IPS DF 6.9 (cell line): ENCODE results near the gene CIAO2B.
"Not testable (repeated sequence)": the region's sequence is repeated elsewhere in the genome, so short reads cannot be mapped to it uniquely, and the experiment has no call there.

Experiments
- DNase-seq: peaks from one replicate; pipeline ENCODE4 v3.0.0-alpha.2; 2013; ENCODE audit warnings: low read depth, low spot score
- H3K27ac ChIP-seq: one replicate; pipeline ENCODE4 v1.5.1; 2013; ENCODE audit warnings: low read length, control low read depth
- H3K27me3 ChIP-seq: 2 replicates; pipeline ENCODE4 v1.6.1; 2013; ENCODE audit warnings: mild to moderate bottlenecking, low read length; ENCODE audit not compliant: control insufficient read depth, insufficient read depth
- H3K36me3 ChIP-seq: 2 replicates; pipeline ENCODE4 v1.6.1; 2013; ENCODE audit warnings: low read length; ENCODE audit not compliant: control insufficient read depth, insufficient read depth
- H3K4me1 ChIP-seq: 2 replicates; pipeline ENCODE4 v1.6.1; 2013; ENCODE audit warnings: low read length; ENCODE audit not compliant: control insufficient read depth, insufficient read depth
- H3K4me3 ChIP-seq: 2 replicates; pipeline ENCODE4 v1.5.1; 2013; ENCODE audit warnings: mild to moderate bottlenecking, low read length
- H3K9me3 ChIP-seq: 2 replicates; pipeline ENCODE4 v1.6.1; 2013; ENCODE audit warnings: low read length, inconsistent platforms; ENCODE audit not compliant: control insufficient read depth, insufficient read depth
- WGBS: extraction: QIAGEN DNeasy Blood & Tissue Kit; methylation state at CpG from one replicate; pipeline ENCODE4 v1.1.7; 2013; ENCODE audit warnings: mixed read lengths, missing lambda C conversion rate; ENCODE audit not compliant: insufficient read length, insufficient coverage; 5-methylcytosine and 5-hydroxymethylcytosine counted together

Gene CIAO2B

GRCh38 chr16:66903544-66904427 is 30.4 kb downstream of the CIAO2B start:
- peaks cover 3% of the 10 kb centered on the region; the same call in 1 of the 2 replicates for H3K4me1 ChIP-seq
- no peak for DNase-seq

DNA sequence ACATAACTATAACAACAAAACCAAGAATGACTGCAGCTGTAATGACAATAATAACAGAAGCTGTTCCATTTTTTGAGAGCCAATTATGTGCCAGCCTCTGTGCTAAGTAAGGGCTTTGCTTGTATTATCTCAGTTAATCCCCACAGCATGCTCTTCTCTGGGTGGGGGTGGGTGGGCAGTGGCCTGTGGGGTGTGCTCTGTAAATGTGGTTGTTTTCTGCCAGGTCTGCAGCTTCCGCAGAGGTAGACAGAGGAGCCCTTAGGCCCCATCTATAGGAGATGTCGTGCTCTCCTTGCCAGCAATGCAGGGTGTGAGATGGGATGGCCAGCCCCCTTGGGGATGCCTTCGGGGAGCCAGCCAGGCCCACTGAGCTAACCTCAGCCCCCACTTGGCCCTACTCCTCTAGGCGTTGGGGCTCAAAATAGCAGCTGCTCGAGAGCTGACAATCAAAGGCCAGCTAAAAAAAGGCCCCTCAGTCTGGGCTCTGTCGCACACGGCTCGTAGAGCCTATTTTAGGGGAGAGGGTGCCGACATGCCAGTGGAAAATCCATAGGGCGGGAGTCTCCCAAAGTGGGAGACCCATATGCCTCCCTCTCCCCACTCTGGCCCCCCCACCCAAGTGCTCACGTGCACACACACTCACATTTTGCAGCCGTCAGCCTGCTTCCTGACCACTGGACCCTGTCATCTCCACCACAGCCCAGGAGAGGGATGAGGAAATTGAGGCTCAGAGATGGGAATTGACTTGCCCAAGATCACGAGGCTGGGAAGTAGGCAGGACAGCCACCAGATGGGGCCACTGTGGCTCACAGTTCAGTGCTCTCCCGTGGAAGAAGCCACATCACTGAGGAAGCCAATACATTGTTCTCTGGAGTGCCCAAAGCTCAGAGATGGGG is 31.3 kb downstream of the CIAO2B start:
- DNase-seq, result no peak
- Histone ChIP-seq H3K9me3 (no peaks in the 10 kb centered on the region), H3K27ac (no peak overlapping the region), H3K27me3 (no peaks in the 10 kb centered on the region), H3K4me1 (peaks cover 3% of the 10 kb centered on the region; the same call in 1 of the 2 replicates), H3K4me3 (no peak overlapping the region), H3K36me3 (no peaks in the 10 kb centered on the region)
- no CpG with 5 or more reads among the region's 14 CpGs for WGBS

More at GRCh38 chr16:66903544-66904427, 30.4 kb downstream of the CIAO2B start:
- Histone ChIP-seq H3K9me3 (no peaks in the 10 kb centered on the region), H3K27ac (no peak overlapping the region), H3K4me3 (no peak overlapping the region), H3K36me3 (no peaks in the 10 kb centered on the region), H3K27me3 (no peaks in the 10 kb centered on the region)
- no CpG with 5 or more reads among the region's 11 CpGs for WGBS

GRCh38 chr16:66901626-66902025 is 32.6 kb downstream of the CIAO2B start:
- H3K4me1 ChIP-seq, result peaks cover 3% of the 10 kb centered on the region; the same call in 1 of the 2 replicates
- H3K9me3 ChIP-seq, result no peaks in the 10 kb centered on the region
- no peak overlapping the region for H3K27ac ChIP-seq
- no peaks in the 10 kb centered on the region for H3K27me3 ChIP-seq
- H3K4me3 ChIP-seq, result no peak overlapping the region
- no peak for DNase-seq
- no peaks in the 10 kb centered on the region for H3K36me3 ChIP-seq
- no CpG with 5 or more reads among the region's 10 CpGs for WGBS

DNA sequence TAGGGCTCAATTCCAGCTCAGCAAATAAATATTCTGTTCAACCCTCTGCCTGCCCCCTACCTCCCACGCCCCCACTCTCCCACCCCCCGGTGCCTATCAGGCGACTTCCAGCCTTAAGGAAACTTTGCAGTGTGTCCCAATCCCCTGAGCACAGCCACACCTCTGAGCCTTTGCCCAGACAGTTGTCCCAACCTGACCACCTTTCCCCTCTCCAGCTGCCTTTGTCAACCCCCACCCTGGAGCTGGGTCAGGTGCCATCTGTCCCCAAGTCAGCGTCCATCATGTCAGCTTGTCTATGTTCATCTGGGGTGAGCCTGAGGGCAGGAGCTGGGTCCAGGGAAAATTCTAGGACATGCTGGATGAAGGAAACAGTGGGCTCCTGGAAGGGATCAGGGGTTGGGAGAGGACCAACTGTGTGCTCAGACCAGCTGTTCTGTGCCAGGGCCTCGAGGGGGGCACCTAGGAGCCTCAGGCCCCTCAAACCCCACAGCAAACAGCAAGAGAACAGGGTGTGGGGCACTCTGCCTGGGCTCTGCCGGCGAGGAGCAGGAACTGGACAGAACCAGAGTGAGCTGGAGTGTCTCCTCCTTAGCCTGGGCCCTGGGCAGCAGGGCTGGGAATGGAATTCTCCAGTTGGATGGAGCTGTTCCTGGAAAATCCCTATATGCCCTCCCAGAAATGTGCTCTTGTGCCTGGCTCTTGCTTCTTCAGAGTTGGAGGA is 33.3 kb downstream of the CIAO2B start:
- Histone ChIP-seq H3K27ac (no peak overlapping the region), H3K27me3 (no peaks in the 10 kb centered on the region), H3K4me1 (peaks cover 3% of the 10 kb centered on the region; the same call in 1 of the 2 replicates), H3K36me3 (no peaks in the 10 kb centered on the region), H3K9me3 (no peaks in the 10 kb centered on the region), H3K4me3 (no peak overlapping the region)
- no peak for DNase-seq
- no CpG with 5 or more reads among the region's 7 CpGs for WGBS

DNA sequence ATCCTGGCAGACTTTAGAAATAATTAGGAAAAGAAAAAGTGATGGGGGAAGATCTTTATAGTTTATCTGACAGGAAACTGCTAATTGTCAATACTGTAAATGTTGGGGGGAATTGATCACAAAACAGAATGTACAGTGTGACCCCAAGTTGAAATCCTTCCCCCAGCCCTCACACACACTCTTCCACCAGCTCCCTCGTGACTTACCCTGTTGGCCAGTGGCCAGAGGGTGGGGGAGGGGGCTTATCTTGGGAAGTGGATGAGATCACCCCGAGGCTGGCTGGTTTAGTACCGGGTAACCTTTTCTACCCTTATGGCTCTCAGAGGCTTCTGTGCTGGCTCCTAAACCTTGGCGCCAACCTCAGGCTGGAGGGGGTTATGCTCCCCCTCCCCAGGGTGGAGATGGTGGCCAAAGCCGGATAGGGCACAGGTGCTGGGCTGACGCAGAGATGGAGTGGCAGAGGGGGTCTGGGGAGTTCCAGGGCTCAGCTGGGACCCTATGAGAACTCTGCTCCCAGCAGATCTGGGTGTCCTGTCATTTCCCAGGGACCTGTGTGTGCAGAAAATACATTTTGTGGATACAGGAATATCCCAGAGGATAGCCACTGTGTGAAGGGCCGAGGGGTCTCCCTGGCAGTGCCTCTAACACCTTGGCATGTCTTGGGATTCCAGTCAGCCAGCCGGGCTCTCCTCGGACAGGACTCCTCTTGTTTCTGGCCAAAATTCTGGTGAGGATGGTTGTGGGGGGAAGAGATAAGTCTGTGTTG is 34.1 kb downstream of the CIAO2B start:
- DNase-seq, result no peak

GRCh38 chr16:66899310-66899944 is 34.8 kb downstream of the CIAO2B start:
- DNase-seq, result no peak
- H3K9me3 ChIP-seq, result no peaks in the 10 kb centered on the region
- H3K4me3 ChIP-seq, result no peak overlapping the region
- no peaks in the 10 kb centered on the region for H3K27me3 ChIP-seq
- H3K36me3 ChIP-seq, result no peaks in the 10 kb centered on the region
- WGBS, result no CpG with 5 or more reads among the region's 6 CpGs
- H3K4me1 ChIP-seq, result peaks cover 1% of the 10 kb centered on the region; the same call in 1 of the 2 replicates
- no peak overlapping the region for H3K27ac ChIP-seq

More for the DNA sequence above, 34.1 kb downstream of the CIAO2B start:
- Histone ChIP-seq H3K9me3 (no peaks in the 10 kb centered on the region), H3K4me1 (peaks cover 1% of the 10 kb centered on the region; the same call in 1 of the 2 replicates), H3K27me3 (no peaks in the 10 kb centered on the region), H3K36me3 (no peaks in the 10 kb centered on the region), H3K4me3 (no peak overlapping the region), H3K27ac (no peak overlapping the region)
- no CpG with 5 or more reads among the region's 9 CpGs for WGBS

GRCh38 chr16:66898933-66899309 is 35.3 kb downstream of the CIAO2B start:
- DNase-seq, result no peak
- H3K9me3 ChIP-seq, result no peaks in the 10 kb centered on the region
- H3K4me1 ChIP-seq, result peaks cover 1% of the 10 kb centered on the region; the same call in 1 of the 2 replicates
- H3K36me3 ChIP-seq, result no peaks in the 10 kb centered on the region
- H3K27ac ChIP-seq, result no peak overlapping the region
- no peaks in the 10 kb centered on the region for H3K27me3 ChIP-seq
- H3K4me3 ChIP-seq, result no peak overlapping the region
- WGBS, result no CpG with 5 or more reads among the region's 2 CpGs

DNA sequence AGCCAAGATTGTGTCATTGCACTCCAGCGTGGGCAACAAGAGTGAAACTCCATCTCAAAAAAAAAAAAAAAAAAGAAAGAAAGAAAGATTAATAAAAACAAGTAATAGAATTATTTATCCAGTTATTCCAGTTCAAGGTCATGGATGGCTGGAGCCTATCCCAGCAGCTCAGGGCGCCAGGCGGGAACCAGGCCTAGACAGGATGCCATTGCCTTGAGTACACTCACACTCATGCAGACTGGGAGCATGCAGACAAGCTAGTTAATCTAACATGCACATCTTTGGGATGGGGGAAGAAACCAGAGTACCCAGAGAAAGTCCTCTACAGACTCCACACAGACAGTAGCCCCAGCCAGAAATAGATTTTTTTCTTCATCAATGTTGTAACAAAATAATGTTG is 36.0 kb downstream of the CIAO2B start:
- no peak for DNase-seq
- WGBS, result no CpG with 5 or more reads among the region's 3 CpGs
- no peak overlapping the region for H3K4me3 ChIP-seq
- no peaks in the 10 kb centered on the region for H3K27me3 ChIP-seq
- H3K36me3 ChIP-seq, result no peaks in the 10 kb centered on the region
- H3K9me3 ChIP-seq, result no peaks in the 10 kb centered on the region
- H3K4me1 ChIP-seq, result peaks cover 1% of the 10 kb centered on the region; the same call in 1 of the 2 replicates
- no peak overlapping the region for H3K27ac ChIP-seq

DNA sequence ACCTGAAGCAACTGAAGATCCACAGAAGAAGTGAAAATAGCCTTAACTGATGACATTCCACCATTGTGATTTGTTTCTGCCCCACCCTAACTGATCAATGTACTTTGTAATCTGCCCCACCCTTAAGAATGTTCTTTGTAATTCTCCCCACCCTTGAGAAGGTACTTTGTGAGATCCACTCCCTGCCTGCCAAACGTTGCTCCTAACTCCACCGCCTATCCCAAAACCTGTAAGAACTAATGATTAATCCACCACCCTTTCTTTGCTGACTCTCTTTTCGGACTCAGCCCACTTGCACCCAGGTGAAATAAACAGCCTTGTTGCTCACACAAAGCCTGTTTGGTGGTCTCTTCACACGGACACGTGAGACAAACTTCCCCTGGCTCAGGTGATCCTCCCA is 37.5 kb downstream of the CIAO2B start:
- H3K27ac ChIP-seq, DNase-seq, H3K4me1 ChIP-seq, H3K4me3 ChIP-seq, H3K9me3 ChIP-seq, H3K27me3 ChIP-seq, H3K36me3 ChIP-seq: not testable (repeated sequence)
- WGBS, result no CpG with 5 or more reads among the region's 5 CpGs
